Measurements from ENCODE around the gene PHLPP1.

Gene PHLPP1

DNA sequence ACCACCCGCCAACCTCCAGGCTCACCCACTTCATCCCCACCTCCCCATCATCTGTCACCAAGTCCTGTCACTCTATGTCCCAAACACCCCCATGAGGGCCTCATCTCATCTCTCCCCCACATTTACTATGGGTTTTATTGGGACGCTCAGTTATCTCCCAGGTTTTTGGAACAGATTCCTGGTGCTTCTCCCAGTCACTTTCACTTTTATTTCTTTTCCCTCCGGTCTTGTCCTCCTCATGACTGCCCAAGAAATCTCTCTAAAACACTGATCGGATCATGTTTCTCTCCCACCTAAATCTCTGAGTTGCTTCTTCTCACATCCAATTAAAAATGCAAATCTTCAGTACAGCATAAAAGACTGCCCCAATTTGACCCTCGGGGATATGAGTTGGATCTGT is 273.1 kb downstream of the PHLPP1 start:
- DNase-seq: no peak

GRCh38 chr18:62989195-62989594 is 273.9 kb downstream of the PHLPP1 start:
- no peak for DNase-seq

GRCh38 chr18:62990653-62991052 is 275.3 kb downstream of the PHLPP1 start:
- no peak for DNase-seq

DNA sequence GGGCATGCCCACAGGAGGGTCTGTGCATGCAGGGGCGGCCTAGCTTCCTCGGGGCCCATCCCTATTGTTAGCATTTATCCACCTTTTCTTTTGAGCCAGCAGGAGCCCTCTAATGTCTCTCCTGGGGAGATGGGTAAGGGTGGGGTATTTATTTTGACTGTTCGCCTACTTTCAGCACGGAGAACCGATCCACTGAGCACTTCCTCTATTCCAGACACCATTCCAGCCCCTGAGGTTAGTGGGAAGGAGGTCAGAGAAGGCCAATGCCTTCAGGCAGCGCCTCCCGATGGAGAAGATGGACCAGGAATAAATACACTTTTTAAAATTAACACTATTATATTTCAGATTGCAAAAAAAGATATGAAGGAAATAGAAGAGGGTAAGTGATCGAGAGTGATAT is 276.0 kb downstream of the PHLPP1 start:
- DNase-seq: no peak

GRCh38 chr18:62991959-62992358 is 276.6 kb downstream of the PHLPP1 start:
- peak; percentile 14 for DNase-seq

GRCh38 chr18:62992877-62993365 is 277.6 kb downstream of the PHLPP1 start:
- DNase-seq: no peak

DNA sequence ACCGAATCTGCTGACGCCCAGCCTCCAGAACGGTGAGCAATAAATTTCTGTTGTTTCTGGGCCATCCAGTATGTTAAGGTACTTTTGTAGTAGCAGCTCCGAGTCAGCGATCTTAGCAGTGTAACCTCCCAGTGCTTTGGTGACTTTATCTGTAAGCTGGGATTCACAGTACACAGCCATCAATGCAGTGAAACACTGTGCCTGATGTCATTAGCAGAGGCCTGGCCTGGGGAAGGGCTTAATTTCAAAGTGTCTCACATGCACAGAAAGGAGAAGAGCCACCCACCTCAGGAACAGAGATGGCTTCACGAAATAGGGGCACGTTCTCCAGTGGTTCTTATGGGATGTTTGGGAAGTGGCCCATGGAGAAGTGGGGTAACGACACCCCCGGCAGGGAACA is 281.2 kb downstream of the PHLPP1 start:
- no peak for DNase-seq

DNA sequence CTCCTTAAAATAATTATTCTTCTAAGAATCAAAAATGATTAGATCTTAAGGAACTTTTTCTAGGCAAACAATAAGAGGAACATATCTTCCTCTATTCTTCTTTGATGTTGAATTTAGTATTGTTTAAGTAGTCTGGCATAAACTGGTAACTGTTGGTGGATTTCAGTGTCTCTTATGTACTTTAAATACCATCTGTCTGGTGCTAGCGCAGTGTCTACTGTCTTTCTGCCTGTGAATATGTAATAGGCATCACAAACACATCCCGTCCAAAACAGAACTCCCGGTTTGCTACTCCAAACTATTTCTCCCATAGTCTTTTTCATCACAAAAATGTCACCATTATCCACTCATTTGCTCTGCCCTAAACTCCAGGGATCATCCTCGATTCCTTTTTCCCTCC is 281.7 kb downstream of the PHLPP1 start:
- no peak for DNase-seq

DNA sequence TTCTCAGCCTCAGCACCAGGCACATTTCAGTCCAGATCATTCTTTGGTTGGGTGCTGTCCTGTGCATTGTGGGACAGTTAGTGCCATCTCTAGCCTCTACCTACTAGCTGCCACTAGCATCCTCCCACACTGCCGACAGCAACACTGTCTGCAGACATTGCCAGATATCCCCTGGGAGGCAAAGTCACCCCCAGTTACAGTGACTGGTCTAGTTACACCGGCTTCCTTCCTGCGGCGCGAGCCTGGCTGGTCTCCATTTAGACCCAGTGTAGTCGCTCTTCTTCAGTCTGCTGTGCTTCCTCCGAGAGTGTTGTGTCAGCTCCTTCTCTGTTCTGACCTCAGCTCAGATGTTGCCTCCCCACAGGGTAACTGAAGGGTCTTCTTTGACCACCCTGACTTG is 283.1 kb downstream of the PHLPP1 start:
- no peak for DNase-seq

GRCh38 chr18:62999392-62999791 is 284.1 kb downstream of the PHLPP1 start:
- no peak for DNase-seq

DNA sequence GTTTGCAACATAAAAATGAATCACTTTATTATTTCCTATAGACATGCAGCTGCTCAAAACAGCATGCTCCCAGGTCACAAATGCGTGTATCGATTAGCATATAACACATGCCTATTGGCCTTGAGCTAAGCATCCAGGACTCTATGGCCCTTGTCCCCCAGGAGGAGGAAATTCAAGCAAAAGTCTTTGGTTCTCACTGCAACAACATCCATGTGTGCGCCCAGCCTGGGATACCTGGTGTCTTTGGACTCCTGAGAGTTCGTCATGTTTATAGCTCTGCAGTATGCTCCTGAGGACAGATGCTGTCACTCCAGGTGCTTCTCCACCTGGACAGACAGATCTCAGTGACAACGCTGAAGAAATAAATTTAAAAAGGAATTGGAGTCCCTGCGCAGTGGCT is 284.6 kb downstream of the PHLPP1 start:
- DNase-seq: no peak

- DNase-seq: no peak
Measured at GRCh38 chr18:63000839-63001238, 285.5 kb downstream of the PHLPP1 start.

- DNase-seq: no peak
Measured at GRCh38 chr18:63001861-63002260, 286.5 kb downstream of the PHLPP1 start.

DNA sequence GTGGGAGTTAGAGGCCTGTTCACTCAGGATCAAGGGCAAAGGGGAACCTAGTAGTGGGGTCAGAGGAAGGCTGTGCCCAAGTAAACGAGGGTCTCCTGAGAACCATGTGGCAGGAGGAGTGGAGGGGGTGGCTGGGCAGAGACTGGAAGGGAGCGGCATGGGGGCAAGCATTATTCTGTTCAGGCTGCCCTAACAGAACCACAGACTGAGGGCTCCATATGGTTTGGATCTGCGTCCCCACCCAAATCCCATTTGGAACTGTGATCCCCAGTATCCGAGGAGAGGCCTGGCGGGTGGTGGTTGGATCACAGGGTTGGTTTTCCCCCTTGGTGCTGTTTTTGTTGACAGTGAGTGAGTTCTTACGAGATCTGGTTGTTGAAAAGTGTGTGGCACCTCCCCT is 287.0 kb downstream of the PHLPP1 start:
- no peak for DNase-seq

DNA sequence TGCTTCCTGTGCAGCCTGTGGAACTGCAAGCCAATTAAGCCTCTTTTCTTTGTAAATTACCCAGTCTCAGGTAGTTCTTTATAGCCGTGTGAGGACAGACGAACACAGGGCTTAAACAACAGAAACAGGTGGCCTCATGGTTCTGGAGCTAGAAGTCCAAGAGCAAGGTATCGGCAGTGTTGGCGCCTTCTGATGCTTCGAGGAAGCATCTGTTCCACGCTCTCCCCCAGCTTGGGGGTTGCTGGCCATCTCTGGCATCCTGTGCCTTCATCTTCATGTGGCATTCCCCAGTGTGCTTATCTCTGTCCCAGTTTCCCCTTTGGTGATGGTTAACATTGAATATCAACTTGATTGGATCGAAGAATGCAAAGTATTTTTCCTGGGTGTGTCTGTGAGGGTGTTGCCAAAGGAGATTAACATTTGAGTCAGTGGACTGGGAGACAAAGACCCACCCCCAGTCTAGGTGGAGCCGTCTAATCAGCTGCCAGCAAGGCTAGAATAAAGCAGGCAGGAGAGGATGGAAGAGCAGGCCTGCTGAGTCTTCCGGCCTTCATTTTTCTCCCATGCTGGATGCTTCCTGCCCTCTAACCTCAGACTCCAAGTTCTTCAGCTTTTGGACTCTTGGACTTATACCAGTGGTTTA is 287.6 kb downstream of the PHLPP1 start:
- DNase-seq: no peak

- DNase-seq: no peak
Measured at GRCh38 chr18:63003899-63004298, 288.6 kb downstream of the PHLPP1 start.

- no peak for DNase-seq
Measured at GRCh38 chr18:63004466-63005089, 289.2 kb downstream of the PHLPP1 start.

- DNase-seq: no peak
Measured at GRCh38 chr18:63005306-63005705, 290.0 kb downstream of the PHLPP1 start.

- DNase-seq: no peak
Measured at GRCh38 chr18:63007231-63007630, 291.9 kb downstream of the PHLPP1 start.

DNA sequence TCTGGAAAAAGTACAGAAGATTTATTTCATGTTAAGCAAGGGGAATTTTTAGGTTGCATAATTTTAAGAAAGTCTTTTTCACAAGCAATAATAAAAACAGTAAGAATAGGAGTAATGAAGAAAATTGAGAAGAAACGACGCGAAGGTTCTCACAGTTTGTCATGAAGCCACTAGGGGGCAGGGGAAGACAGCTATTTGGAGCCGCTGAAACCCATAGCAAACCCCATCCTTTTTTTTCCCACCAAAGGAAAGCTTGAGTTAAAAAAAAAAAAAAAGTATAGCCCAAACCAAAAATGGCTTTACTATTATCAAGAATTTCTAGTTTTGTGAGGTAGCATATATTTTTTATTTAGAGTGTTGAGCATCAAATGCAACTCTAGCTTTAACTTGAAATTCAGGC is 300.9 kb downstream of the PHLPP1 start:
- peak; percentile 56 for DNase-seq

DNA sequence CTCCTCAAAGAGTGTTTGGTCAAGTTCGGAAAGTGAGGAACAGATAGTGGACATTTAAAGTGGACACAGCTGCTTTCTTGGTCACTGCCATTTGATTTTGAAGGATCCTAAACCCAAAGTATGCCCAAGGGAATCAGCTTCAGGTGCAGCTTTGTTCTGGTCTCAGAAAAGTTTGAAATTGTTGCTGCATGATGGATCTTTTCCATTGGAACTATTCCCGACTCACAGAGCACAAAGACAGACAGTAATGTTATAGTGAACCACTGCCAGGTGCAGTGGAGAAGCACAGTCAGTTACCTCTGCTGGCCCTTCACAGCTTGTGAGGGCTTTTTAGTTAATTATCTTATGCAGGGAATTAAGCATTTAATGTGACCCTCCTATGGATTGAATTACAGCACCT is 301.7 kb downstream of the PHLPP1 start:
- DNase-seq: no peak

GRCh38 chr18:63017977-63018376 is 302.6 kb downstream of the PHLPP1 start:
- DNase-seq: no peak

DNA sequence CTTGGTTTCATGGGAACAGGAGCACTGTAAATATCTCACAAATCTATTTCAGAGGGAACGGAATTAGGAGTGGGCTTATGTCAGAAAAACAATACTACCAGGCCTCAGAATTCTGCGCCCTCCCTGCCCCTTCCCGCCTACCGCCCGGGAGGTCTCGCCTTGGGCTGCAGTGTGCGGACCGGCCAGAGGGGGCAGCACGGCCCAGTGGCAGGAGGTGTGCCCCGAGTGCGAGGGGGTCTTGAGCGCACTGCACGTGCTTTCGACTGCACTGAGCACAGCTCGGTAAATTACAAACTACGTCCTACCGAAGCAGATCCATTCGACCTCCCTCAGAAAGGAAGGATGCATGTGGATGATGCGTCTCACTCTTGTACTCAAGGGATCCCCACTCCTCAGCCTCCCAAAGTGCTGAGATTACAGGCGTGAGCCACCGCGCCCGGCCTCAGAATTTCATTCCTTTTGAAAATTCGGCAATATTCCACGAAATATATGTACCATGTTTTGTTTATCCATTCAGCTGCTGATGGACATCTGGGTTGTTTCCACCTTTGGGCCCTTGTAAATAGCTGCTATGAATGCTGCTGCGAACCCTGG is 307.2 kb downstream of the PHLPP1 start:
- DNase-seq: peak; percentile 22
